Neural cell (in vitro differentiated cells): ENCODE data around the gene MEGF11. TPM values are rescaled to one million over a fixed set of nuclear protein-coding genes. Genes with fewer than 3 reads are reported as not detected.

Experiments
- H2AFZ ChIP-seq: fragments of 200-600, 300-800 bp; sonication (generic), shearing (Covaris generic); 2 replicates; pipeline ENCODE4 v1.6.0; 2014; ENCODE audit warnings: low read depth, mild to moderate bottlenecking, antibody characterized with exemption, low read length, moderate library complexity
- H3F3A ChIP-seq: fragments of 200-600 bp; shearing (Covaris generic); 2 replicates; pipeline ENCODE4 v1.6.1; 2016; ENCODE audit warnings: mild to moderate bottlenecking, moderate library complexity, mixed read lengths, antibody characterized with exemption, low read length; ENCODE audit not compliant: insufficient read depth, poor library complexity, severe bottlenecking
- H3K27ac ChIP-seq: fragments of 200-600, 300-800 bp; sonication (generic), shearing (Covaris generic); 2 replicates; pipeline ENCODE4 v1.5.1; 2014; ENCODE audit warnings: mild to moderate bottlenecking, low read length, moderate library complexity
- H3K27me3 ChIP-seq: fragments of 300-800, 200-600 bp; sonication (generic), shearing (Covaris generic); 2 replicates; pipeline ENCODE4 v1.6.0; 2014; ENCODE audit warnings: mild to moderate bottlenecking, low read depth, low read length, moderate library complexity; ENCODE audit not compliant: insufficient read depth
- H3K36me3 ChIP-seq: fragments of 300-800, 200-600 bp; sonication (generic), shearing (Covaris generic); 2 replicates; pipeline ENCODE4 v1.5.1; 2014; ENCODE audit warnings: mild to moderate bottlenecking, antibody characterized with exemption, low read length, moderate library complexity; ENCODE audit not compliant: insufficient read depth
- H3K4me2 ChIP-seq: fragments of 300-800, 200-600 bp; sonication (generic), shearing (Covaris generic); 2 replicates; pipeline ENCODE4 v1.6.0; 2014; ENCODE audit warnings: mild to moderate bottlenecking, low read length
- H3K4me3 ChIP-seq: fragments of 300-800, 200-600 bp; sonication (generic), shearing (Covaris generic); 2 replicates; pipeline ENCODE4 v1.5.1; 2014; ENCODE audit warnings: mild to moderate bottlenecking, low read length, moderate library complexity
- H3K79me2 ChIP-seq: fragments of 200-600 bp; shearing (Covaris generic); replicated peaks from 2 replicates; pipeline ENCODE4 v1.6.0; 2014; ENCODE audit warnings: mild to moderate bottlenecking, low read length, moderate library complexity; ENCODE audit not compliant: insufficient read depth
- H3K9ac ChIP-seq: fragments of 300-800, 200-600 bp; sonication (generic), shearing (Covaris generic); 2 replicates; pipeline ENCODE4 v1.6.1; 2016; ENCODE audit warnings: mild to moderate bottlenecking, low read length, mixed read lengths
- H3K9me2 ChIP-seq: fragments of 200-600 bp; shearing (Covaris generic); 2 replicates; pipeline ENCODE4 v1.6.1; 2016; ENCODE audit warnings: mild to moderate bottlenecking, low read length, mixed read lengths; ENCODE audit not compliant: insufficient read depth
- H3K9me3 ChIP-seq: fragments of 200-600, 300-800 bp; sonication (generic), shearing (Covaris generic); 2 replicates; pipeline ENCODE4 v1.6.1; 2016; ENCODE audit warnings: mild to moderate bottlenecking, mixed run types, low read length, moderate library complexity, mixed read lengths
- H4K20me1 ChIP-seq: fragments of 200-600 bp; shearing (Covaris generic); 2 replicates; pipeline ENCODE4 v1.6.1; 2016; ENCODE audit warnings: mild to moderate bottlenecking, mixed run types; ENCODE audit not compliant: insufficient read depth
- CTCF ChIP-seq: fragments of 450-650 bp; IDR thresholded peaks from 2 replicates; pipeline ENCODE4 v1.5.1; 2014; ENCODE audit warnings: antibody characterized with exemption, mild to moderate bottlenecking, moderate library complexity; ENCODE audit not compliant: poor library complexity, severe bottlenecking
- EP300 ChIP-seq: fragments of 450-650 bp; conservative IDR thresholded peaks from 2 replicates; pipeline ENCODE4 v1.6.1; 2014; ENCODE audit warnings: antibody characterized with exemption, mild to moderate bottlenecking, moderate library complexity; ENCODE audit not compliant: poor library complexity, severe bottlenecking
- EZH2 ChIP-seq: fragments of 200-600, 300-800 bp; shearing (Covaris generic), sonication (generic); IDR thresholded peaks from 2 replicates; pipeline ENCODE4 v1.6.1; 2014; ENCODE audit warnings: antibody characterized with exemption, low read length, borderline replicate concordance, mild to moderate bottlenecking; ENCODE audit not compliant: insufficient read depth, poor library complexity, severe bottlenecking
- MXI1 ChIP-seq: fragments of 450-650 bp; conservative IDR thresholded peaks from 2 replicates; pipeline ENCODE4 v1.6.1; 2014; ENCODE audit warnings: antibody characterized with exemption, mild to moderate bottlenecking; ENCODE audit not compliant: poor library complexity, severe bottlenecking
- POLR2AphosphoS5 ChIP-seq: IDR thresholded peaks from 2 replicates; pipeline ENCODE4 v1.6.1; 2012
- RAD21 ChIP-seq: fragments of 450-650 bp; conservative IDR thresholded peaks from 2 replicates; pipeline ENCODE4 v1.6.1; 2014; ENCODE audit warnings: antibody characterized with exemption, mild to moderate bottlenecking, moderate library complexity
- REST ChIP-seq: IDR thresholded peaks from 2 replicates; pipeline ENCODE4 v1.6.1; 2012; ENCODE audit warnings: borderline replicate concordance
- SMC3 ChIP-seq: fragments of 450-650 bp; conservative IDR thresholded peaks from 2 replicates; pipeline ENCODE4 v1.6.1; 2014; ENCODE audit warnings: antibody characterized with exemption, mild to moderate bottlenecking, moderate library complexity; ENCODE audit not compliant: poor library complexity
- TAF1 ChIP-seq: IDR thresholded peaks from 2 replicates; pipeline ENCODE4 v1.6.1; 2012; ENCODE audit warnings: low read depth
- polyA plus RNA-seq: library from polyadenylated mRNA; depleted of rRNA; stranded (reverse); fragments of >200 nt; gene quantifications from 2 replicates; pipeline ENCODE4 v1.2.3, GENCODE V29; 2014

MEGF11 gene
- polyA plus RNA-seq, 1 donor from 2014 or later, result 0.64 TPM

- no peaks in the 10 kb centered on the region for H3K9me2 ChIP-seq
- H3K79me2 ChIP-seq, result no peaks in the 10 kb centered on the region
- no peaks in the 10 kb centered on the region for H4K20me1 ChIP-seq
- H3K27ac ChIP-seq, result no peak overlapping the region
- no peak overlapping the region for H2AFZ ChIP-seq
- H3K4me3 ChIP-seq, result no peak overlapping the region
- H3K9me3 ChIP-seq, result no peaks in the 10 kb centered on the region
- no peaks in the 10 kb centered on the region for H3K36me3 ChIP-seq
- H3F3A ChIP-seq, result no peaks in the 10 kb centered on the region
- no peak overlapping the region for H3K4me2 ChIP-seq
- no peak overlapping the region for H3K9ac ChIP-seq
- TF ChIP-seq TAF1, result no peak
- TF ChIP-seq MXI1, result no peak
- TF ChIP-seq SMC3, result no peak
- no peak for TF ChIP-seq EP300
- no peak for TF ChIP-seq REST
- TF ChIP-seq CTCF, result no peak
- TF ChIP-seq RAD21, result no peak
- no peak for TF ChIP-seq POLR2AphosphoS5
- TF ChIP-seq EZH2, result no peak
- no peaks in the 10 kb centered on the region for H3K27me3 ChIP-seq
Measured at GRCh38 chr15:66236806-66237375, 16.7 kb downstream of the MEGF11 start.

GRCh38 chr15:66235866-66236265 lies 17.7 kb downstream of the MEGF11 start:
- no peaks in the 10 kb centered on the region for H3K27me3 ChIP-seq
- H3K9me2 ChIP-seq, result no peaks in the 10 kb centered on the region
- no peak overlapping the region for H3K4me3 ChIP-seq
- H2AFZ ChIP-seq, result no peak overlapping the region
- no peaks in the 10 kb centered on the region for H3K79me2 ChIP-seq
- no peak overlapping the region for H3K9ac ChIP-seq
- no peaks in the 10 kb centered on the region for H4K20me1 ChIP-seq
- no peak for TF ChIP-seq EZH2
- TF ChIP-seq MXI1, result no peak
- TF ChIP-seq SMC3, result no peak
- no peak for TF ChIP-seq RAD21
- no peak for TF ChIP-seq CTCF
- TF ChIP-seq EP300, result no peak
- no peak for TF ChIP-seq TAF1
- TF ChIP-seq REST, result no peak
- TF ChIP-seq POLR2AphosphoS5, result no peak
- H3F3A ChIP-seq, result no peaks in the 10 kb centered on the region
- H3K36me3 ChIP-seq, result no peaks in the 10 kb centered on the region
- no peaks in the 10 kb centered on the region for H3K9me3 ChIP-seq
- no peak overlapping the region for H3K4me2 ChIP-seq
- H3K27ac ChIP-seq, result no peak overlapping the region
